ENCODE results near the gene ZFY.
"Not testable (repeated sequence)": the region's sequence is repeated elsewhere in the genome, so short reads cannot be mapped to it uniquely, and the experiment has no call there.

Gene ZFY

GRCh38 chrY:2979283-2979682, 44.1 kb downstream of the ZFY start:
- DNase-seq, result no peak

- no peak for DNase-seq
These were observed 49.3 kb downstream of the ZFY start for GRCh38 chrY:2984491-2984890.

- DNase-seq, result not testable (repeated sequence)
These were observed 52.0 kb downstream of the ZFY start for GRCh38 chrY:2987178-2987577.

GRCh38 chrY:2997369-2997768, 62.2 kb downstream of the ZFY start:
- DNase-seq, result not testable (repeated sequence)

- DNase-seq, result no peak
These were observed 67.0 kb downstream of the ZFY start for GRCh38 chrY:3002190-3002589.

- no peak for DNase-seq
These were observed 67.7 kb downstream of the ZFY start for GRCh38 chrY:3002680-3003515.

- no peak for DNase-seq
These were observed 68.3 kb downstream of the ZFY start for GRCh38 chrY:3003516-3003830.

GRCh38 chrY:3003846-3004245, 68.7 kb downstream of the ZFY start:
- peak; percentile 13 for DNase-seq

GRCh38 chrY:3006031-3006430, 70.8 kb downstream of the ZFY start:
- DNase-seq, result not testable (repeated sequence)

- no peak for DNase-seq
These were observed 72.8 kb downstream of the ZFY start for GRCh38 chrY:3007967-3008366.

GRCh38 chrY:3012226-3012625, 77.0 kb downstream of the ZFY start:
- no peak for DNase-seq

GRCh38 chrY:3016594-3016993, 81.4 kb downstream of the ZFY start:
- DNase-seq, result no peak

GRCh38 chrY:3018546-3018945, 83.4 kb downstream of the ZFY start:
- no peak for DNase-seq

GRCh38 chrY:3019584-3019983, 84.4 kb downstream of the ZFY start:
- no peak for DNase-seq

GRCh38 chrY:3021176-3021575, 86.0 kb downstream of the ZFY start:
- DNase-seq, result no peak

GRCh38 chrY:3023606-3024005, 88.4 kb downstream of the ZFY start:
- no peak for DNase-seq

- DNase-seq, result no peak
These were observed 90.2 kb downstream of the ZFY start for GRCh38 chrY:3025357-3025756.
